HG02678 (cell line): ENCODE data around the gene SGO2.
"Not testable (repeated sequence)": the region's sequence is repeated elsewhere in the genome, so short reads cannot be mapped to it uniquely, and the experiment has no call there.

Experiments
- ATAC-seq: cut with Tn5 transposase; IDR thresholded peaks from one replicate; pipeline ENCODE4 v1.9.1; 2021; ENCODE audit warnings: mild to moderate bottlenecking, moderate library complexity; ENCODE audit not compliant: unreplicated experiment

The SGO2 gene

DNA sequence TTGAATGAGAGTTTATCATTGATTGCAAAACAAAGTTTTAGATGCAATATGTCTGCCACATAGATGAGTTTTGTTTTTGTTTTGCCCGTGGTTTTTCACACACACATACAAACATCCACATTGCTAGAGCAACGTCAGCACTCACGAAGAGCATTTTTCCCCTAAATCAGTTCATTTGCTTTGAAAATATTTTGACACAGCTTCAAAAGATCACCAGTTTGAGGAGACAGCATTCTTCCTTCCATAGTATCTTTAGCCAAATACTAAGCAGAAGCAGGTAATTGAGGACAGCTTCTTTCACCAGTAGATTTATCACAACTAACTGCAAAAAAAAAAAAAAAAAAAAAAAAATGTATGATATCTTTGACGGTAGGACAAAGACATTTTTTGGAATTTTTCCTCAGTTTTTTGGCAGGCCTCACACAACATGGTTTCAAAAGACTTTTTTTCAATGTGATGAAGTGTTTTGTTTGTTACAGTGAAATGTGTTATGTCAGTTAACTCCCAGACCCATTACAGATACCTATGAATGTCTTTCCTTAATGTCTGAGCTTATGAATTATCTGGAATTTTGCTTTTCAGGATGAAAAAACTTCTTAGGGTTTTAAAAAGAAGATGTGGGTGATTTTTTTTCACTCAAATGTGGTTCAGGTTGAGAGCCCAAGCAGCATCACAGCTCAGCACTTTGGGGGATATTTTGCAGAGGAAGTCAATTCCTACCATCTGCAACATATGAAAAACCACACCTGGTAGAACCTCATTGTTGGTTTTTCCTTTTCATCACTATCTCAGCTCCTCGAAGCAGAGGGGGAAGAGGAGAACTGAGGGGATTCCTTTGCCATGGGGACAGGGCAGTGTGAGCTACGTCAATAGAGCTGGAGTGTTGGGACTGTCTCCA, 91.4 kb downstream of the SGO2 start:
- no peak for ATAC-seq

DNA sequence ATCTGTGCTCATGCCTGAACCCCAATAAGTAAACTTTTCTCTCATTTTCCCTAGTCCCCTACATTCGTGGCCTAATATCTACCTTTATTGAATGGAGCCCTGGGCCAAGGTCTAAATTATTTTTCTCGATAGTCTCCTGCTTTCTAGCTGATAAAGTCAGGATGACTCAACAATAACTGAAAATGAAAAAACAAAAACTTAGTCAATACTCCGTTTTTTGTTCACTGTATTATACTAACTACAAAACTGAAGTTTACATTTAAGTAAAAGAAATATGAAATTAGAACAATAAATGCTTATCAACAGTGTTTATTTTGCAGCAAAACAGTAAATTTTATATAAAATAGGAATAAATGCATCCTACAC, 92.0 kb downstream of the SGO2 start:
- no peak for ATAC-seq

DNA sequence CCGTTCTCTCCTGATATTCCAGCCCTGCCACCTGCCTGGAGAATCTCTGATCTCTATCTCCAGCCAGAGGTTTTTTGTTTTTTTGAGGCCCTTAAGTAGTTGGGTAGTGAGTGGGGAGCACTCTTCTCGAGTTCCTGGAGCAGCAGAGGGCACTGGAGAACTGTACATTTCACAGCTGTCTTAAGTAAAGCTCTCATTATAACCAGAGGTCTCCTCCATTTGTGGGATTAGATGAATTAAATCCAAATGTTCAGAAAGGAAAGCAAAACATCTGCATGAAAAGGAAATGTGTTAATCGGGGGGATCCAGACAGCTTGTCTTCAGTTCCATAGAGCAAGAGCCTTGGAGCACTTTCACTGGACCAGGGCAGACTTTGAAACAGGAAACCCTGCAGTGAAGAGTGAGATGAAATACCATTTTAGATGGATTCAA, 92.6 kb downstream of the SGO2 start:
- no peak for ATAC-seq

DNA sequence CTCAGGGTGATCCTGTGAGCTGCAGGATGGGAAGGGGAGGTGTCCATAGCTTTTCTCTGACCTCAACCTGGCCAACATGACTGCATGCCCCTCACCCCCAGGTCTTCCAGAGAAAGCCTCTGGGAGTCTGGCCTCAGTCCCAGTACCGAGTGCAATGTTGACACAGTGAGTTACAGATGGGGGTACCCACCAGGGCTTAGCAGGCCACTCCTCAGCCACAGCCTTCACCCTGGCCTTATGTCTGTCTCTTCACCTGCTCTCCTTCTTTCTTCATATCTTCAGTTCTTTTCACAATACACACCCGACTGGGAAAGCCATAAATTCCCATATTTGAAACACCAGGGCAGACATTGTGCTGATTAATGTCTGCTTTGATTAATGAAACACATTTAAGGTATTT, 93.3 kb downstream of the SGO2 start:
- no peak for ATAC-seq

DNA sequence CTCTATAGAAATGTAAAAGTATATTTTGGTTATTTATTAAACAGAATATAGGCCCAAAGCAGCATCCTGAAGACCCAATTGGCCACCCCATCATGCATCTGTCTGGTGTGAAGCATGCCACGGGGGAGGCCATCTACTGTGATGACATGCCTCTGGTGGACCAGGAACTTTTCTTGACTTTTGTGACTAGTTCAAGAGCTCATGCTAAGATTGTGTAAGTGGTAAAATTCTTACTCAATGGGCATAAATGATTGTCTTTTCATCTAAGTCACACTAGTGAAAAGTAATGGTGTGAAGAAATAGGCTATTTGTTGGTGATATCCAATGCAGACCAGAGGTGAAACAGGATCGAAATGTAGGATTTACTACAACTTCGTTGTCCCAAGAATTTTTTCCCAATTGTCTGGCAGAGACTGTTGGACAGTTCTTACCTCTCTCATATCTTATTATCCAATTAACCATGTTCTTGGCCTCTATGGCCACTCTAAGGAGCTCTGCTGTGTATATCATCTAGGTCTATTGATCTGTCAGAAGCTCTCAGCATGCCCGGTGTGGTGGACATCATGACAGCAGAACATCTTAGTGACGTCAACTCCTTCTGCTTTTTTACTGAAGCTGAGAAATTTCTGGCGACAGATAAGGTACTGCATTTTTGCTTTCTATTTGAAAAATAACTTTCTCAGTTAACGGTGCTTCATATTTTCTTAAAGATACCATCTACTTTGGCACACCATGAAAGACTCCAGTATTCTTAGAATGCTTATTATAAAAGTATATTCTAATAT, 94.8 kb downstream of the SGO2 start:
- ATAC-seq = no peak

DNA sequence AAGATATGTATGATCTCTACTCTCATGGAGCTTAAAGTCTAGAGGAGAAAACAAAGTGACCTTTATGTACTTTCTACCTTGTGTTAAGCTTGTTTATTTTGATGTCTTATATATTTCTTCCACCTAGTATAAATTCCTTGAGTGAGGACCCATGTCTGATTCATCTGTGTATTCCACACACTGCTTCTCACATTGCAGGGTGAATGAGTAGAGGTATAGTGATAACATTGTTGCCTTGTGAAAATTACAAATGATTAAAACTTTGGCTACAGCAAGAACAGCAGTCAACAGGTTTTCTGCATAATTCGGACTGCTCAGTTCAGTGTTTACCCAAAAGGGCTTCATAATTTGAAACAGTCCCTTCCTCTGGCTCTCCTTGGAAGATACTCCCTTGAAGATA, 96.1 kb downstream of the SGO2 start:
- ATAC-seq = no peak

DNA sequence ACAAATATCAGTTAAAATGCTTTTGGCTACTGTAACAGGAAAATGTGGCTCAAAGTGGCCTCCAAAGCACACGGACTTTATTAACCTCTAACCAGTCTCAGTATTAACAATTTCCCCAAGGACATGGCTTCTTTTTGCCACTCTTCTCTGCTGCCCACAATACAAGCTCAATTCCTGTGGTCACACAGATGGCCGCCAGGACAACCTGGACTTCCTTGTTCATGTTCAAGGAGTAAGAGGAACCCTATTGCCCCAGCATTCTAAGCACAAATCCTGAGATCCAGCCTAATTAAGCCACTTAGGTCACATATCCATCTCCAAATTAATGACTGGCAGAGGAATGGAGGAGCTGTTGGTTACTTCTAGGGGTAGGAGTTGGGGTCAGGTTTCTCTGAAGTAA, 98.0 kb downstream of the SGO2 start:
- ATAC-seq = no peak

DNA sequence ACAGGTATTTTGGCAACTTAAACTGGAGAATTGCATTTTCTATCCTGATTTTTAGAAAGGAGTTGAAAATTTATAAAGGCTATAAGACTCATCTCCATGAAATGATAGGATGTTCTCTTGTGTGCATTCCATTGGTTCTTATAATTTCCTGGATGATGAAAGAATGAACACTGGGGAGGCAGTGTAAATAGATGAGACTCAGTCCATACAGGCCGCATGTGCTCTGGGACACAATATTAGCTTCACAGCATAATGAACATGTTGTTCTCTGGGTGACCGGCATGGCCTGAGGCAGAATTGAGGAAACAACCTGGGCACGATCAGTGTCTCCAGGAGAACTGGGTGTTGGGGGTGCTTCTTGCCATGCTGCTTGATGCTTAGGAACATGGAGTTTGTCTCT, 98.7 kb downstream of the SGO2 start:
- no peak for ATAC-seq

DNA sequence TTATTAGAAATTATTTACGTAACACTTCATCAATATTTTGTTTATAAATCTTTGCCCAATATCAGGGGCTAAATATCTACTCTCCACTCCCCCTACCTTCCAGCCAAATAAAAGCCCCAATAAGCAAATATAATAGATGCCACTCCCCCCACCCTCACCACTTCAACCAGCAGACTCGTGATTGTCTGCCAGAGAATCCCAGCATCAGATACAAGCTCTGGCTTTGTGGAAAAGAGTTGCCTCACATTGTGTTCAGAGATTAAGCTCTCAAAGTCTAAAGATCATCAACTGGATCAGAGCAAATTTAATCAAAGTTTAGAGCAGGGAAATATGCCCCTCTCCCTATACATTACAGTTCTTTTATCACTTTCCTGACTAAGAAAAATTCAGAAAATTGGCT, 99.3 kb downstream of the SGO2 start:
- ATAC-seq = no peak

DNA sequence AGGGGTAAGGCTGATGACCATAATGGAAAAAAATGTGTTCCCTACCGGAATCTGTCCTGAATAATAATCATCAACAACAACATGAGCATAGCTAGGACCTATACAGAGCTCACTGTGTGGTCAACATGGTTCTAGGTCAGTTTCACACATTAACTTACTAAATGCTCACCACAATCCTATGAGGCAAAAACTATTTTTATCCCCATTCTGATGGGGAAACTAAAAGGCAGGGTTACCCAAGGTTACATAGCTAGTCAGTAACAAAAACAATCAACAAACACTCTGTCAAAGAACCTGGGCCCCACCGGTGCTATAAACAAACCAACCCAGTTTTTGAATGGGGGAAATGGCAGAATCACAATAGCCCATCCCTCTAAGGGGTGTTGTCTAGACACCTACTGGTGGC, 100.0 kb downstream of the SGO2 start:
- no peak for ATAC-seq

DNA sequence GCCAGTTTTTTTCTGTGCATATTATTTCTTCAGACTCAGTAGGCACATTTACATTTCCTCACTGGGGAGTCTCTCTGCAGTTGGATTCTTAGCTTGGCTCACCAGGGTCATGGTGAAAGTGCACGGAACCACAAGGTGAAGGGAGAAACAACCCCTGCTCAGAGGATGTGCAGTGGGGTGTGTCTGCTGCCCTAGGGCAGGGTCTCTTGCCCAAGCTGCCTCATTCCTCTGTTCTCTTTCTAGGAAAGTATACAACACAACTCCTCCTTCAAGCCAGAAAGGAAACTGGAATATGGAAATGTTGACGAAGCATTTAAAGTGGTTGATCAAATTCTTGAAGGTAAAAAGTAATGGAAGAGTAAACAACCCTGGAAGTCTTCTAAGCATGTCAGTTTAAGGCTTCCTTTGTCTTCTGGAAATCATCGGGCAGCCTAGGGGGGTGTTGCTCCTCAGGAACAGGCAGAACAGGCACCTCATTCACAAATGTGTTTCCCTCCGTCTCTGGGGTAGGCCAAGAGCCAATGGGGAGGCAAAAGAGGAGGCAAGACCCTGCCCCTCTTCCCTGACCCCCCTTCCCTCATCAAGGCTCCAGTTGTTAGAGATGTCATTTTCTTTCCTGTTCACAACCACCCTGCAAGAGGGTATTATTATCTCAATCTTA, 101.2 kb downstream of the SGO2 start:
- ATAC-seq = no peak

DNA sequence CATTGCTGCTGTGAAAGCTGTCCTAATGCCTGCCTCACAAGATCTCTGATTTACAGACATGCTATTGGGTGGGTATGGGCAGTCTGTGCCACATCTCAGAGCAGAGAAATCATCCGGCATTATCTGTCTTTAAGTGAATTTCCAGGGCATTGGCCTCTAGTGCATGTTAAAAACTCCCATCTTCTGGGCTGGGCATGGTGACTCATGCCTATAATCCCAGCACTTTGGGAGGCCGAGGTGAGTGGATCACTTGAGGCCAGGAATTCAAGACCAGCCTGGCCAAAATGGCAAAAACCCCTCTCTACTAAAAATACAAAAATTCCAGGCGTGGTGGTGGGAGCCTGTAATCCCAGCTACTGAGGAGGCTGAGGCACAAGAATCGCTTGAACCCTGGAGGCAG, 102.5 kb downstream of the SGO2 start:
- ATAC-seq = not testable (repeated sequence)

DNA sequence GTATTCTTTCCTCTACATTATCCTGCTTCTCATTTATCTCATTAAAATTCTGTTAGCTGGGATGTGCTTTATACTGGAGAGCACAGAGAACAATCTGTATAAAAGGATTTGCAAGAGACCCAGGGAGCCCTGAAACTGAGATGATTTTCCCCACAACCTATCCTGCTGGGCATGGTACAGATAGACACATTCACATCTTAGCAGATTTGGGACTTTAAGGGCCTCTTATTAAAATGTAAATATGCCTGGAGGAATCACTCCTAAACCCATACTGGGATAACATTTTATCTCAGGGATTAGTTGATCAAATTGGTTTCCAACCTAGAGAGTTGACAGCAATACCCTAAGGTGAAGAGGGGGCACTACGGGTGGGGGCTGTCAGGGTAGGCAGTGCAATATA, 105.3 kb downstream of the SGO2 start:
- ATAC-seq = no peak
